Lower leg skin (tissue), 3 donors: ENCODE results near the gene NFAM1.

ENCODE experiments used
- CTCF ChIP-seq, 3 donors: fragments of 450-650 bp; IDR thresholded peaks; one replicate each; pipeline ENCODE4 v1.5.1; 2016; ENCODE audit warnings: antibody characterized with exemption in 3 of 3, mild to moderate bottlenecking in 3 of 3, moderate library complexity in 2 of 3
- POLR2A ChIP-seq, 2 donors: fragments of 450-650 bp; IDR thresholded peaks; one replicate each; pipeline ENCODE4 v1.6.1; 2016 to 2017; ENCODE audit warnings: antibody characterized with exemption in 2 of 2, mild to moderate bottlenecking in 1 of 2, moderate library complexity in 1 of 2

DNA sequence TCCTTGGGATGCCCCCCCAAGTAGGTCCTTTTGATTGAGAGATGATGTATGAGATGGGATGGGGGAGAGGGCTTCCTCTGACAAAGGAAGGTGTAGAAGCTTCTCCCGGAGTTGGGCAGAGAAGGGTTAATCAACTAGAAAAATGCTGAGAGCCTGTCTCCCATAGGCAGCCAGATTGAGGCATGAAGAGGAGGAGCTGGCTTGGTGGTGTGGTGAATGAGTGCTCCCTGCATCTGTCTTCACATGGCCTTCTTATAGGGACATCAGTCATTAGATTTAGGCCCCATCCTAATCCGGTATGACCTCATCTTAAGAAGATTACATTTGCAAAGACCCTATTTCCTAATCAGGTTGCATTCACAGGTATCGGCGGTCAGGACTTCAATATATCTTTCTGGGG, 61.1 kb downstream of the NFAM1 start:
- TF ChIP-seq CTCF (IDR thresholded peaks at IDR 0.05) (no peak), POLR2A (IDR thresholded peaks at IDR 0.05) (no peak)
